ENCODE results near the gene ZNF518B.

Gene ZNF518B

GRCh38 chr4:10470505-10470904 lies 13.3 kb upstream of the ZNF518B start:
- no peak for DNase-seq (ENCODE audit: low read depth in 2 of 2)
- TF ChIP-seq CTCF (IDR thresholded peaks at IDR 0.05; ENCODE audit: low read depth, low read length) = no peak

GRCh38 chr4:10466161-10466560 lies 8.9 kb upstream of the ZNF518B start:
- DNase-seq (ENCODE audit: low read depth in 2 of 2) = no peak
- TF ChIP-seq CTCF (IDR thresholded peaks at IDR 0.05; ENCODE audit: low read depth, low read length) = no peak
- H3K4me3 ChIP-seq (replicated peaks in 1 of 2; ENCODE audit: low read depth in 2 of 2, low read length in 2 of 2) = no peak overlapping the region

More at GRCh38 chr4:10470505-10470904, 13.3 kb upstream of the ZNF518B start:
- H3K4me3 ChIP-seq (replicated peaks in 1 of 2; ENCODE audit: low read depth in 2 of 2, low read length in 2 of 2) = no peak overlapping the region

- DNase-seq (ENCODE audit: low read depth in 2 of 2) = no peak
- H3K4me3 ChIP-seq (replicated peaks in 1 of 2; ENCODE audit: low read depth in 2 of 2, low read length in 2 of 2) = no peak overlapping the region
- TF ChIP-seq CTCF (IDR thresholded peaks at IDR 0.05; ENCODE audit: low read depth, low read length) = no peak
These were observed 5.7 kb upstream of the ZNF518B start for GRCh38 chr4:10462876-10463275.

GRCh38 chr4:10461850-10462400 lies 4.7 kb upstream of the ZNF518B start:
- TF ChIP-seq CTCF (IDR thresholded peaks at IDR 0.05; ENCODE audit: low read depth, low read length) = no peak
- peak overlapping the region; percentile 45 to 53 for H3K4me3 ChIP-seq (replicated peaks in 1 of 2; ENCODE audit: low read depth in 2 of 2, low read length in 2 of 2)
- DNase-seq (ENCODE audit: low read depth in 2 of 2) = no peak

- TF ChIP-seq CTCF (IDR thresholded peaks at IDR 0.05; ENCODE audit: low read depth, low read length) = peak; percentile 46
- peak; percentile 63 to 80 for DNase-seq (ENCODE audit: low read depth in 2 of 2)
- peak overlapping the region; percentile 45 to 53 for H3K4me3 ChIP-seq (replicated peaks in 1 of 2; ENCODE audit: low read depth in 2 of 2, low read length in 2 of 2)
These were observed 4.0 kb upstream of the ZNF518B start for GRCh38 chr4:10461091-10461849.

- peak overlapping the region in 1 of 2 donors; percentile 17 for H3K4me3 ChIP-seq (replicated peaks in 1 of 2; ENCODE audit: low read depth in 2 of 2, low read length in 2 of 2)
- no peak for TF ChIP-seq CTCF (IDR thresholded peaks at IDR 0.05; ENCODE audit: low read depth, low read length)
- no peak for DNase-seq (ENCODE audit: low read depth in 2 of 2)
These were observed 3.3 kb upstream of the ZNF518B start for GRCh38 chr4:10460313-10461047.
